Measurements from ENCODE around the gene TNFRSF1A.

The TNFRSF1A gene

DNA sequence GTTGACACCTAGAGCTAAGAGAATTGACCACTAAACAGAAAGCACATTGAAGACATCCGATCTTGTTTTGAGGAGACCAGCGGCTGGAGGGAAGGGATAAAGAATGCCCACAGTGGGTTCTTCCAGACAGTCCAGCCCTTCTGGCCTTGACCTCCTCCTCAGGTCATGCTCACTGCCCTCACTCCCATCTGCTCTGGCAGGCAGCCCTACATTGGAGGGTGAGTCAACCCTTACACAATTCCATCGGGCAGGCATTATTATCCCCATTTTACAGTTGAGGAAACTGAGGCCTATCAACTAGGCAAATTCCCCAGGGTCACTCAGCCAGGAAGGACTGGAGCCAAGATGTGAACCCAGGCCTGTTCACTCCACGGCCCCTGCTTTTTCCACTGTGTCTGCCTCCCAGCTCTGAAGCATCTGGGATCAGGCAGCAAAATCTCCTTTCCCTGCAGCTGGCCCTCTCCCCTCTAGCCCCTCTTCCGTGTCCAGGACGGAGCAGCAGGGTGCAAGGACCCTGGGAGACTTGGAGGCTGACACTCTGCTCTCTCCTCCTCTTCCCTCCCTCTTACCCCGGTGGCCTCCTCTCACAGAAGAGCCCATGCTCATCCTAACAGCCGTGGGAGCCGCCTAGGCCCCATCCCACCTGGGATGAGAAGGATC lies 28.2 kb upstream of the TNFRSF1A start:
- Mint-ChIP-seq H3K4me3 (no peak overlapping the region), H3K9me3 (peaks cover 4% of the 10 kb centered on the region), H3K36me3 (no peaks in the 10 kb centered on the region), H3K4me1 (peaks cover 4% of the 10 kb centered on the region), H3K27ac (no peak overlapping the region), H3K27me3 (peaks cover 22% of the 10 kb centered on the region)
- DNase-seq (ENCODE audit: low spot score in 2 of 2): no peak
- ATAC-seq (ENCODE audit: low read depth): no peak

DNA sequence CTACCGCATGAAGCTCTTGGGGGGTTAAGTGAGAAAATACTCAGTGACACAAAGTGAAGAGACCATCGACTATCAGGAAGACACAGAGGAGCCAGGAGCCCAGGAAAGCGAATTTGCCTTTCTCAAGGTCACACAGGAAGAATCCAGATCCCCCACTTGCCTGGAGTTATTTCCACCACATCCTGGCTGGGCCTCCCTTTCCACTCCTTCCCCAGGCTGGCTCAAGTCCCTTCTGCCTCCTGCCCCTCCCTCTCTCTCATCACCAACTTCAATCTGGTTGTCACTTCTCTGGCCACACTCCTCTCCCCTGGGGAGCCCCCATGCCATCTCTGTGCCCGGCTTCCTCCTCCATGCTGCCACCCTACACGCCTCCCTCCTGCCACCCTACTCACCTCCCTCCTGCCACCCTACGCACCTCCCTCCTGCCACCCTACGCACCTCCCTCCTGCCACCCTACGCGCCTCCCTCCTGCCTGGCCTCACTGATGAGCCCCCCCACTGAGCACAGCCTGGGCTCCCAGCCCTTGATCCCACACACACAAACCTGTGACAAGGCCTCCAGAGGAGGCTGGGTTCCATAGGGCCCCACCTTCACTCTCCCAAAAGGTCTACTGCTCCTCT lies 27.1 kb upstream of the TNFRSF1A start:
- Mint-ChIP-seq H3K27ac (no peak overlapping the region), H3K4me3 (no peak overlapping the region), H3K9me3 (peaks cover 4% of the 10 kb centered on the region), H3K27me3 (peaks cover 20% of the 10 kb centered on the region), H3K36me3 (no peaks in the 10 kb centered on the region), H3K4me1 (peaks cover 5% of the 10 kb centered on the region)
- ATAC-seq (ENCODE audit: low read depth) (no peak), DNase-seq (ENCODE audit: low spot score in 2 of 2) (no peak)

DNA sequence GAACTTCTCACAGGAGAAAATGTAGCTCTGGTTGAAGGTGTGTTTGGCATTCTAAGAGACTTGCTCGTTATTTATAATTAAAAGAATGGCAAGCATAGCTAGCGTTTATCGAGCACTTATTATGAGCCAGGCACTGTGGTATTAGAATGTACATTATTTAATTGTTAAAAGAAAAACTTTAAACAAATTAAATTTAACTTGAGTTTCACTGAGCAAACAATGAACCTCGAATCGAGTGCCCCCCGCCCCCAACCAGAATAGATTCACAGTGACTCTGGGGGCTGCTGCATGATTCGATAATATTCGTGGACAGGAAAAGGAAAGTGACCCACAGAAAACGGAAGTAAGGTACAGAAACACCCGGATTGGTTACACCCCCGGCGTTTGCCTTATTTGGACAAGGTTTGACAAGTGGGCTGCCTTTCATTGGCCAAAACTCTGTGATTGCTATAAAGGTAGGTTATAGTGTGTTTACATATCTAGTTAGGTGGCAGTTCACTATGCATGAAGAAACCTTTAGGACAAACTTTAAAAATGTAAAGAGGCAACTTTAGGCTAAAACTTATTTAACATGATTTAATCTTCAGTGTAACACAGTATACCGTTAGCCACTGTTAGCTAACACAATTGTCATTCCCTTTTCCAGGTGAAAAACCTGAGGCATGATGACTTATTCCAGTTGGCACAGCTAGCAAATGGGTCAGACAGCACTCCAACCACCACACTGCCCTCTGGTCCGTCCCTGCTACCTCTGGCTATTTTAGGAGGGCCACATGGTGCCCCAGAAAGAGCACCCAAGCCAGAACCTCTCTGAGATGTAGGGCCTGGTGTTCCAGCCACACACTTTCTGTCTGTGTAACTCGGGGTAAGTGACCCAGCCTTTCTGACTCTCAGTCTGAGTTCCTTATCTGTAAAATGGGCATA lies 26.4 kb upstream of the TNFRSF1A start:
- no peak overlapping the region for H3K4me3 Mint-ChIP-seq
- H3K27me3 Mint-ChIP-seq: peaks cover 14% of the 10 kb centered on the region
- no peak for ATAC-seq (ENCODE audit: low read depth)
- no peak for DNase-seq (ENCODE audit: low spot score in 2 of 2)
- peaks cover 4% of the 10 kb centered on the region for H3K9me3 Mint-ChIP-seq
- H3K4me1 Mint-ChIP-seq: peaks cover 5% of the 10 kb centered on the region
- no peak overlapping the region for H3K27ac Mint-ChIP-seq
- H3K36me3 Mint-ChIP-seq: no peaks in the 10 kb centered on the region

DNA sequence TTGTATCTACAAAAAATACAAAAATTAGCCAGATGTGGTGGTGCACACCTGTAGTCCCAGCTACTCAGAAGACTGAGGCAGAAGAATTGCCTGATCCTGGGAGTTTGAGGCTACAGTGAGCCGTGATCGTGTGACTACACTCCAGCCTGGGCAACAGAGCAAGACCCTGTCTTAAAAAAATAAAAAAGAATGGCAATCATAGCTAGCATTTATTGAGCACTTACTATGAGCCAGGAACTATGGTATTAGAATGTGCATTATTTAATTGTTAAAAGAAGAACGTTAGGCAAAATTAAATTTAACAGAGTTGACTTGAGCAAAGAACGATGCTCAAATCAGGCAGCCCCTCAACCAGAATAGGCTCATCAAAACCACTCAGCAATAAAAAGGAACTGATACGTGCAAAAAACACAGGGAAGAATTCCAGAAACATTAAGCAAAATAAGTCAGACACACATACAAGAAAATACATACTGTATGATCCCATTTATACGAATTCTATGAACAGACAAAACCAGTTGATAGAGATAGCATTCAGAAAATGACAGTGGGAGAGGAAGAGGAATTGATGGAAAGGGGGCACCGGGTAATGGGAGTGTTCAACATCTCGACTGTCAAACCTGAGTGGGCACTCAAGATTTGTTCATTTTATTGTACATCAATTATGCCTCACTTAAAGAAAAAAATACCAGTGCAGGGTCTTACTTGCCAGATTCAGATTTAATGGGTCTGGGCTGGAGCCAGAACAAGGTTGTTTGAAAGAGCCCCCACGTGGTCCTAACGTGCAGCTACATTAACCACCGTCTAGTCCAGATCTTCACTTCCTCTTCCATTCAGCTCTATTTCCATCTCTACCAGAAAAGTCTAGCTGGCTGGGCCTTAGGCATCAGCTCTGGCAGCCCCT lies 25.4 kb upstream of the TNFRSF1A start:
- ATAC-seq (ENCODE audit: low read depth): peak; percentile 77
- H3K27me3 Mint-ChIP-seq: peaks cover 13% of the 10 kb centered on the region

DNA sequence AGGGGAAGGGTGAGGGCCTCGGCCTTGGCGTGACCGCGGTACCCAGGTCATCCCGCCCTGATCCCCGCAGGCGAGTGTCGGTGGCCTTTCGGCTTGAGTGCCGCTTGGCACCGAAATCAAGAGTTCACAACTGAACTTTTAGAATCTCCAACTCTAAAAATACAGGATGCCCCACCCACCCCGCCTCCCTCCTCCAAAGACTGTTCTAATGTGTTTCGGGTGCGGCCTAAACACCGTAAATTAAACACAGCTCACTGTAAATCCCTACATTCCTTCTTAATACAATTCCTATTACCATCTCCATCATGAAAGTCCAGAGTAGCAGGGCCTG lies 22.1 kb upstream of the TNFRSF1A start:
- no peak for ATAC-seq (ENCODE audit: low read depth)
- no peak overlapping the region for H3K27ac Mint-ChIP-seq
- H3K36me3 Mint-ChIP-seq: no peaks in the 10 kb centered on the region
- H3K9me3 Mint-ChIP-seq: peaks cover 4% of the 10 kb centered on the region
- no peak for DNase-seq (ENCODE audit: low spot score in 2 of 2)
- no peak overlapping the region for H3K4me3 Mint-ChIP-seq
- peaks cover 10% of the 10 kb centered on the region for H3K4me1 Mint-ChIP-seq
- H3K27me3 Mint-ChIP-seq: peaks cover 12% of the 10 kb centered on the region

More for the DNA sequence above, 25.4 kb upstream of the TNFRSF1A start:
- no peak overlapping the region for H3K4me3 Mint-ChIP-seq
- H3K9me3 Mint-ChIP-seq: peaks cover 4% of the 10 kb centered on the region
- DNase-seq (ENCODE audit: low spot score in 2 of 2): no peak
- H3K4me1 Mint-ChIP-seq: peaks cover 5% of the 10 kb centered on the region
- H3K36me3 Mint-ChIP-seq: no peaks in the 10 kb centered on the region
- H3K27ac Mint-ChIP-seq: no peak overlapping the region

DNA sequence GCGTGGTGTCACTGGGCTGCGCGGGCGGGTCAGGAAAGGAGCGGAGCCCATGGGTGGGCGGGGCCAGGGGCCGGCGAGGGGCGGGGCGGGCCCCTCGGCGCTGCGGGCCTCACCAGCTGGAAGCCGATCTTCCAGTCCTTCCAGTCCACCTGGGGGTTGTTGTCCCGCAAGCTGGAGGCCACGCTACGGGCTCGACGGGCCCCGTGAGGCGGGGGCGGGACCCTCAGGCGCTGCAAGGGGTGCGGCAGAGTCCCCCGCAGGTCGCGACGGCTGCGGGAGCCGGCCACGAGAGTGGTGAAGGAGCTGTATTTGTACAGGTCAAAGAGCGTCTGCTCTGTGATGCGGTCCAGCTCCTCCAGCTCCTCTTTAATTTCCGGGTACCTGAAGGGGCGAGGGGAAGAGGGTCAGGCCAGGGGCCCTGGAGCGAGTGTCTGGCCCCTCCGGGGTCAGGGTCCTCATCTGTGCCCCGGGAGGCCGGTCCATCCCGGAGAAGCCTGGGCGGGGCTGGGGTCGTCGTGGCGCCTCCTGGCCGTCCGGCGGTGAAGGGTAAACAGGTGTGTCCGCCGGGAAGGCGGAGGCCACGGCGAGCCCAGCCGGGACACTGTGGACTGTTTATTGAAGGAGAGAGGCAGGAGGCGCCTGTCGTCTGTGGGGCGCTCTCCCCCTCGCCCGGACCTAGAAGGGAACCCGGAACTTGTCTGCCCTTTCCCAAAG lies 21.6 kb upstream of the TNFRSF1A start:
- DNase-seq (ENCODE audit: low spot score in 2 of 2): peak in 1 of 2 donors; percentile 40
- Mint-ChIP-seq H3K36me3 (no peaks in the 10 kb centered on the region), H3K4me1 (peaks cover 10% of the 10 kb centered on the region), H3K27me3 (peaks cover 14% of the 10 kb centered on the region), H3K27ac (no peak overlapping the region), H3K4me3 (peak overlapping the region; percentile 51), H3K9me3 (peaks cover 4% of the 10 kb centered on the region)
- ATAC-seq (ENCODE audit: low read depth): peak; percentile 78

DNA sequence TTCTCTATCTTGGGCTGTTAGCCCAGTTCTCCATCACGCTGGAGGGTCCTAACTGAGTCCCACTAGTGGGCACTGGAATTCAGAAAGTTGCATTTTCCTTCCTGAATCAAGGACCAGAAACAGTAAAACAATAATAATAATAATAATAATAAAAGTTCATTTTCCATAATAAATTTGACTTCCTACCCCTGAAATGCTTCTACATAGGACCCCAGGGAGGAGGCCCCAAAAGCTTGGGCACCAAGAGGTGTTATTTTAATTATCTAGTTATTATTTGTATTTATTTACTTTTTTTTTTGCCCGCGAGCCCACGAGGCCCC lies 21.1 kb upstream of the TNFRSF1A start:
- no peak overlapping the region for H3K27ac Mint-ChIP-seq
- no peak overlapping the region for H3K4me3 Mint-ChIP-seq
- DNase-seq (ENCODE audit: low spot score in 2 of 2) (no peak), ATAC-seq (ENCODE audit: low read depth) (no peak)
- H3K9me3 Mint-ChIP-seq: peaks cover 4% of the 10 kb centered on the region
- H3K27me3 Mint-ChIP-seq: peaks cover 14% of the 10 kb centered on the region
- no peaks in the 10 kb centered on the region for H3K36me3 Mint-ChIP-seq
- H3K4me1 Mint-ChIP-seq: peaks cover 10% of the 10 kb centered on the region

DNA sequence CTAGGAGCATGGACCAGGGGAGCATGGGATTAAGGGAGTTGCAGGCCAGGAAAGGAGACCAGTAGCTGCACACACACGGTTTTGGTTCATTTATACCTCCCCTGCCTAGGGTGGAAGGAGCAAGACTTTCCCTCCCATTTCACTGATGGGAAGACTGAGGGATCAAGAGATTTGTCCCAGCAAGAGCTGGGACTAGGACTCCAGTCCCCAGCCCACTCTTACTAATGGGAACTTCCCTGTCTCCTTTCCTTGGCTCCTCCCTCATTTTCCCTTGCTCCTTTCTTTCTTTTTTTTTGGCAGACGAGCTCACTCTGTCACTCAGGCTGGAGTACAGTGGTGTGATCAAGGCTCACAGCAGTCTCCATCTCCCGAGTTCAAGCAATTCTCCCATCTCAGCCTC lies 20.5 kb upstream of the TNFRSF1A start:
- Mint-ChIP-seq H3K27ac (no peak overlapping the region), H3K36me3 (no peaks in the 10 kb centered on the region), H3K9me3 (peaks cover 3% of the 10 kb centered on the region), H3K4me3 (no peak overlapping the region), H3K4me1 (peaks cover 9% of the 10 kb centered on the region), H3K27me3 (peaks cover 14% of the 10 kb centered on the region)
- DNase-seq (ENCODE audit: low spot score in 2 of 2): no peak
- ATAC-seq (ENCODE audit: low read depth): no peak

DNA sequence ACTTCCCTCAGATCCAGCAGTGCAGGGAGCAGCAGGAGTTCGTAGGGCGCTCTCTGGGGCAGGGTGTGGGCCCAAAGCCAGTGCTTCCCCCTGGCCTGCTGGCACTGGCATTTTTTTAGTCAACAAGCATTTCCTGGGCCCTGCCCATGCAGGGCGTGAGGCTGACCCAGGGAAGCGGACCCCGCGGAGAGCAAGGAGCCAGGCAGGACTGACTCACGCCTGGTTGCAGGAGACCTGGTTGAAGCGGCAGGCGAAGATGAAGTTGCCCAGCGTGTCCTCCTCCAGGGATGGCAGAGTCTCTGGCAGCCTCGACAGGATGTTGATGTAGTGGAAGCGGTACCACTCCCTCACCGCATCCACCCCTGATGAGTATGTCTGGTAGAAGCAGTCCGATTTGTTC lies 20.0 kb upstream of the TNFRSF1A start:
- Mint-ChIP-seq H3K9me3 (no peaks in the 10 kb centered on the region), H3K27ac (no peak overlapping the region), H3K4me3 (peak overlapping the region; percentile 1), H3K4me1 (peaks cover 7% of the 10 kb centered on the region), H3K27me3 (peaks cover 16% of the 10 kb centered on the region), H3K36me3 (no peaks in the 10 kb centered on the region)
- DNase-seq (ENCODE audit: low spot score in 2 of 2): no peak
- no peak for ATAC-seq (ENCODE audit: low read depth)

DNA sequence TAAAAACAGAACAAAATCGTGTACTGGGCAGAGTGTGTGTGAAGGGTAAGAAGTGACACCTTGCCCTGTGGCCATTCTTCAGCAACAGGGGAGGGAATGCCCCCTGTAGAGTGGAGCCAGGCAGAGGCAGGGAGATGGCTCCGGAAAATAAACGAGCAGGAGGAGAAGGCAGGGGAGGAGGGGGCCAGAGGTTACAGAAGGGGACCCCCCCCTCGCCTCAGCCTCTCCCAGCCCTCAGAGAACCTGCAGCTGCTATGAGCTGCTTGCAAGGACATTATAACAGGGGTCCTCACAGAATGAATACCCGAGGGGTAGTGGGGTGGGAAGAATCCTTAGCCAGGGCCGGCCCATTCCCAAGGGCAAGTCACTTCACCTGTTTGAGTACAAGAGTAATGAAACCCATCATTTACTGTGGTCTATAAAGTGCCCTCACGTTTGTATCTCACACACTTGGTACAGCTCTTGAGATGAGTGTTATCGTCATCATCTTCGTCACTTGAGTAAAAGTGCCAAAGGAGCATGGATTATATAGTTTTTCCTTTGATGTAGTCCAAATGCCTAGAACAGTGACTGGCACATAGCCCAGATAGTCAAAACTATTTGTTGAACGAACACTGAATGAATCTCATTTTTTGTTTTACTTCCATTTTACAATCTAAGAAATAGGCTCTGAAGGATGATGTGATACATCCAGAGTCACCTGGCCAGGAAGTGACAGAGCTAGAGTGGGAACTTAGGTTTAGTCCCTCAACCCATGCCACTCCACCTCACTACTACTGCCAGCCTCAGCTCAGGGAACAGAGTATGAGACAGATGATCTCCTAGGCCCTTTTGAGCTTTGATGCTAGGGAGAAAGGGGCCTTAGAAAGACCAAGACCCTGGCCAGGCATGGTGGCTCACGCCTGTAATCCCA lies 19.0 kb upstream of the TNFRSF1A start:
- Mint-ChIP-seq H3K36me3 (no peaks in the 10 kb centered on the region), H3K27ac (no peak overlapping the region)

DNA sequence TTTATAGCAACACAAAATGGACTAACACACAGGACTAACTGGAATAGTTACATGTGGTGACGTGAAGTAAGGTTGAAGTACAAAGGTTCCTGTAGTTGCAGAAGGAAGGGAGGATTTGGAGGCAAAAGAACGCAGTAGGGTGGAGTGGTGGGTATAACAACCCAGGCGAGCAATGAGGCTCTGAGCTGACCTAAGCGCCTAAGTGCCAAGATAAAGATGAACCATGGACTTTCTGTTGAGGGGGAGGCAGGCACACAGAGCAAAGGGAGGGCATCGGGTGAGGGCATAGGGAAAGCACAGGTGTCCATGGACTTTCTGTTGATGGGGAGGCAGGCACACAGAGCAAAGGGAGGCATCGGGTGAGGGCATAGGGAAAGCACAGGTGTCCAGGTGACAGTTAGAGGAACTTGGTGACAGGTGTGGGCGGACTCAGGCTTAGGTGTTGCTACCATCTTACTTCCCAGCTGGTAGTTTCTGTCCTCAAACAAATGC lies 18.2 kb upstream of the TNFRSF1A start:
- Mint-ChIP-seq H3K27ac (no peak overlapping the region), H3K36me3 (no peaks in the 10 kb centered on the region), H3K4me1 (peaks cover 7% of the 10 kb centered on the region), H3K4me3 (no peak overlapping the region), H3K9me3 (no peaks in the 10 kb centered on the region), H3K27me3 (peaks cover 28% of the 10 kb centered on the region)
- ATAC-seq (ENCODE audit: low read depth) (no peak), DNase-seq (ENCODE audit: low spot score in 2 of 2) (no peak)

More for the DNA sequence above, 19.0 kb upstream of the TNFRSF1A start:
- H3K4me1 Mint-ChIP-seq: peaks cover 7% of the 10 kb centered on the region
- no peaks in the 10 kb centered on the region for H3K9me3 Mint-ChIP-seq
- DNase-seq (ENCODE audit: low spot score in 2 of 2): no peak
- peaks cover 24% of the 10 kb centered on the region for H3K27me3 Mint-ChIP-seq
- ATAC-seq (ENCODE audit: low read depth): no peak
- no peak overlapping the region for H3K4me3 Mint-ChIP-seq

DNA sequence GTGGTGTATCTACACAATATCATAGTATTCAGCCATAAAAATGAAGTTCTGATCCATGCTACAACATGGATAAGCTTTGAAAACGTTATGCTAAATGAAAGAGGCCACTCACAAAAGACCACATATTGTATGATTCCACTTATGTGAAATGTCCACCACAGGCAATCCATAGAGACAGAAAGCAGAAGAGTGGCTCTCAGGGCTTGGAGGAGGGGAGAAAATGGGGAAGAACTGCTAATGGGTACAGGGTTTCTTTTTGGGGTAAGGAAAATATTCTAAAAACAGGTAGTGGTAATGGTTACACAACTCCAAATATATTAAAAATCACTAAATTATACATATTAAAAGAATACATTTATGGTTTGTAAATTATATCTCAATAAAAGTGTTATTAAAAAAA lies 17.0 kb upstream of the TNFRSF1A start:
- no peak for DNase-seq (ENCODE audit: low spot score in 2 of 2)
- H3K36me3 Mint-ChIP-seq: no peaks in the 10 kb centered on the region
- peaks cover 5% of the 10 kb centered on the region for H3K4me1 Mint-ChIP-seq
- no peak overlapping the region for H3K4me3 Mint-ChIP-seq
- no peak overlapping the region for H3K27ac Mint-ChIP-seq
- H3K9me3 Mint-ChIP-seq: no peaks in the 10 kb centered on the region
- ATAC-seq (ENCODE audit: low read depth): no peak
- H3K27me3 Mint-ChIP-seq: peaks cover 34% of the 10 kb centered on the region

Data from memory B cell (primary cell).